ENCODE data around the gene HSPA1B. TPM values are rescaled to one million over a fixed set of nuclear protein-coding genes. Genes with fewer than 3 reads are reported as not detected.
"Not testable (repeated sequence)": the region's sequence is repeated elsewhere in the genome, so short reads cannot be mapped to it uniquely, and the experiment has no call there.

HSPA1B gene
- total RNA-seq, 1 donor from 2014 or later: 83.9 TPM

DNA sequence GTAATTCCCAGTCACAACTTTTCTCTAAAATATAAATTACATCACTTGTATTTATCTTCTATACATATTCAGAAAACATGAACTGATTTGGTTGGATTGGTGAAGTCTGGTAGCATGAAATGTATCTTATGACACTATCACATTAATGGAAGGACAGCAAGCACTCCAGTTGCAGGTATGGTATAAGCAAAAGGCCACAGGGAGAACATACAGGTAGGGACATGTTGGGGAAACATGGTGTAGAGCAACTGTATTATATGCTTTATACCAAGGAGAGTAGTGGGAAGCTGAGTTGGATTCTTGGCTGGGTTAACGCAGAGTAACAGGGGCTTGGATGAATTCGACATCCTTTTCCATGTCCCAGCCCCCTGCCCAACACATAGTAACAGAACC lies 30.5 kb upstream of the HSPA1B start:
- intact Hi-C loops (cut with micrococcal nuclease): loop anchor here (5.0 kb wide), 1 partner anchor 130 kb away; the partner anchor contains the start of genes CSNK2B and LY6G5B

DNA sequence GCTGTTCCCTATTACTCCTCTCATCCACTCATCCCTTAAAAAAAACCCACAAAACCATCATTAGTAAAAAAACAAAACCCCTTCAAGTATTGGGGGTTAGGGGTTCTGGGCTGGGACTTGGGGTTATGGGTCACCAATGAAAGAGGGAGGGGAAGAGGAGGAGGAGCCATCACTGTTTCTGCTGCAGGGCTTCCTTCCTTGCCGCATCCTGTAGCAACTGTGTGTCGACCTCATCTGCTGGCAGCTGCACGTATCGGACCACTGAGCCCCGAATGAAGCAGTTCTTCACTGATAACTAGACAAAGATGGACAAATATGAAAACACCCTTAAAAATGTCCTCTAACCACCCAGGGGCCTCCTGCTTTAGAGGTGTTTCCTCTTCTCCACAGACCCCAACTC lies 29.9 kb upstream of the HSPA1B start:
- intact Hi-C loops (cut with micrococcal nuclease): loop anchor here (5.0 kb wide), 1 partner anchor 130 kb away; the partner anchor contains the start of genes CSNK2B and LY6G5B

DNA sequence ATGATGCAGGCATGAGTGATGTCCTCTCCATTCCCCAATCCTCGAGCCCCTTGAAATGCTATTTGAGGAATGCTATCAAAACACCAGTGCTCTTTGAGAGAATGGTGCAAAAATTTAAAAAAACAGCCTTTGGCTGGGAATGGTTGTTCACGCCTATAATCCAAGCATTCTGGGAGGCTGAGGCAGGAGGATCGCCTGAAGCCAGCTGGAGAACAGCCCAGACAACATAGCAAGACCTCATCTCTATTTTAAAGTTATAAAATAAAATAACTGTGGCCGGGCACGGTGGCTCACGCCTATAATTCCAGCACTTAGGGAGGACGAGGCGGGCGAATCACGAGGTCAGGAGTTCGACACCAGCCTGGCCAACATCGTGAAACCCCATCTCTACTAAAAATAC lies 27.8 kb upstream of the HSPA1B start:
- intact Hi-C loops (cut with micrococcal nuclease): loop anchor here (5.0 kb wide), 1 partner anchor 132 kb away; the partner anchor contains the start of genes CSNK2B and LY6G5B

DNA sequence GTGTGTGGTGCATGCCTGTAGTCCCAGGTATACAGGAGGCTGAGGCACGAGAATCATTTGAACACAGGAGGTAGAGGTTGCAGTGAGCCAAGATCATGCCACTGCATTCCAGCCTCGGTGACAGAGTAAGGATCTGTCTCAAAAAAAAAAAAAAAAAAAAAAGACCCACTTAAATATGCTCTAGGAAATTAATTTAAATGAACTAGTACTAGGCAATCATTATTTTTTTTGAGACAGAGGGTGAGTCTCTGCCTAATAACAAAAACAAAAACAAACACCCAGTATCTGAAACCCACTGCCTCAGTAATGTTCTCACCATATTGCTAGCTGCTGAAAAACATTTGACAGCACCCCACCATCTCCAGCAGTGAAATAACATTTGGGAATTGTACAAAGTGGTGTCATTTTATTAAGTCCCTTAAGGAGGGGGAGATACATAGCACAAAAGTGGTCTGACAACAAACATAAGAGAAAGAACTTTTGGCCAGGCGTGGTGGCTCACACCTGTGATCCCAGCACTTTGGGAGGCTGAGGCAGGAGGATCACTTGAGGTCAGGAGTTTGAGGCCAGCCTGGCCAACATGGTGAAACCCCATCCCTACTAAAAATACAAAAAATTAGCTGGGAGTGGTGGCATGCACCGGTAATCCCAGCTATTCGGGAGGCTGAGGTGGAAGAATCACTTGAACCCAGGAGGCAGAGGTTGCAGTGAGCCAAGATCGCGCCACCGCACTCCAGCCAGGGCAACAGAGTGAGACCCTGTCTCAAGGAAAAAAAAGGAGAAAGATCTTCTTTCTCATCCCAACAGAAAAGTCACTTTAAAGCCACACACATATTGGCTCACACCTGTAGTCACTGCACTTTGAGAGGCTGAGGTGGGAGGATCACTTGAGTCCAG lies 26.3 kb upstream of the HSPA1B start:
- intact Hi-C loops (cut with micrococcal nuclease): not testable (repeated sequence)

DNA sequence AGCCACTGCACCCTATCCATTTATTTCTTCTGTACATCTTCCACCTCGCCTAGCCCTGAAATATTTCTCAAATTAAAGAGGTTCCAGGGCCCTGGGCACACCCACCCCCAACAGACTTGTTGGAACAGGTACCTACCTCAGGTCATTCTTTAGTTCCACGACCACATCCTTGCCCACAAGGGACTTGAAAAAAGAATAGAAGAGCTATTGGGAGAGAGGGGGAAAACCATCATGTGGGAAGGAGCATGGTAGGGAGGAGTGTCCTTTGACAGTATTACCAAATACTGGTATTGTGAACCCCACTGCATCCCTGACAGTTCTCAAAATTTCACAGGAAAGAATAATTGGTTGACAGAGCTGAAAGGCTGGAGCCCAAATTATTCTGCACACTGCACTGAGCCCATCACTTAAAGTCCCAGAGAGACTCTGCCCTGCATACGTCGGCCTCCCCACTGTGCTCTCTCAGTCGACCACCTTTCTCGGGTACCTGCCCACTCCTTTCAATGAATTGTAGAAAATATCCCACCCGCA lies 21.5 kb upstream of the HSPA1B start:
- intact Hi-C loops (cut with micrococcal nuclease): loop anchor here (1.0 kb wide), 2 partner anchors 11 to 21 kb away; partner anchors contain the start of genes HSPA1B and VARS1

DNA sequence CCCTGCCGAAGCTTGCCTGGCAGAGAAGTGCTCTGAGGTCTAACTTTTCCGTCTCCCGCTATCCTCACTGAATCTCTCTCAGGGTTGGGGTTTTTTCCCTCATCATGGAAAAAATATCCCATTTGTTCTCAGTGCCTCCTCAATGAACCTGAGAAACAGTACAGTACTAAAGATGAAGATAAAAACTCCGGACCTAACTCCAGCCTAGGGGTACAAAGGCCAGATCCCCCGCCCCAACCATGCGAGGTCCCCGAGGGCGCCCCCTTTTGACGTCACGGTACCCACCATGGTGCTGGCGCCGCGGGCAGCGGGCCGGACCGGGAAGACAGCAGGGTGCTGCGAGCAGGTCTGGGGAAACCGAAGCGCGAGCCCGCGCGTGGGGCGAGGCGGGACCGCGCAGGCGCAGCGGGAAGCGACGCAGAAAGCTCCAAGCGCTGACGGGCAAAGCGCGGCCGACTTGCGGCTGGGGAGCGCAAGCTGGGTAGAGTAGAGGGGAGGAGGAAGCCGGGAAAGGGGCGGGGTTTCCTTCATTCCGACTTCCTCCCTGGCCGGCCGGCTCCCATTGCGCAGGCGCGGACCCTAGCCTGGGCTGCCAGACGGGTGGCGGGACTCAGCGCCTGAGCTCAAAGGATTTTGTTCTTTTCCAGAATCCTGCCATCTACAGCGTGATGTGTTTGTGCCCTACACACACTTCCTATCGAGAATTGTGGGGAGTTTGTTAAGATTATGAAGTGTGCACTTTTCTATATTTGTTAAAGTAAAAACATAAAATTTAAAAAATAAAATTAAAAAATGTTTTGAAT lies 20.9 kb upstream of the HSPA1B start, which contains the start of gene LSM2:
Gene LSM2, minus strand, starts transcription at position 497 of the 803 bp plus-strand sequence. Its CDS starts 209 bp downstream, at position 288.
- intact Hi-C loops (cut with micrococcal nuclease): loop anchor here (1.0 kb wide), 2 partner anchors 11 to 21 kb away; partner anchors contain the start of genes HSPA1B and VARS1

DNA sequence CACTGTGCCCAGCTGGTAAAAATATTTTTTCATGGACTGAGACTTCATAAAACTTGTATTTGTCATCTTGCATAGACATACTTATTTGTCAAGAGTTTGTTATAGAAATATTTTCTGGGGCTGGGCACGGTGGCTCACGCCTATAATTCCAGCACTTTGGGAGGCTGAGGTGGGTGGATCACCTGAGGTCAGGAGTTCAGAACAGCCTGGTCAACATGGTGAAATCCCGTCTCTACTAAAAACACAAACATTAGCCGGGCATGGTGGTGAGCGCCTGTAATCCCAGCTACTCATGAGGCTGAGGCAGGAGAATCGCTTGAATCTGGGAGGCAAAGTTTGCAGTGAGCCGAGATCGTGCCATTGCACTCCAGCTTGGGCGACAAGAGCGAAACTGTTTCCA lies 18.9 kb upstream of the HSPA1B start:
- intact Hi-C loops (cut with micrococcal nuclease): not testable (repeated sequence)

DNA sequence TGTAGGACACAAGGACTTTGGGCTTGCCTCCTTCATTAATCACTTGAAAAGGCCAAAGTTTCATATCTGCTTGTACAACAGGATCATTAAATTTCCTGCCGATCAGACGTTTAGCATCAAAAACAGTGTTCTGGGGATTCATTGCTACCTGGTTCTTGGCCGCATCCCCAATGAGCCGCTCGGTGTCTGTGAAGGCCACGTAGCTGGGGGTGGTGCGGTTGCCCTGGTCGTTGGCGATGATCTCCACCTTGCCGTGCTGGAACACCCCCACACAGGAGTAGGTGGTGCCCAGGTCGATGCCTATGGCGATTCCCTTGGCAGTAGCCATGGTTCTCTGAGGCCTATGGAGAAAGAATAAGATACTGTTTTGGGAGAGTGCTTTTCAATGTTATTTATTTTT lies 15.9 kb upstream of the HSPA1B start:
- intact Hi-C loops (cut with micrococcal nuclease): no loop called here

DNA sequence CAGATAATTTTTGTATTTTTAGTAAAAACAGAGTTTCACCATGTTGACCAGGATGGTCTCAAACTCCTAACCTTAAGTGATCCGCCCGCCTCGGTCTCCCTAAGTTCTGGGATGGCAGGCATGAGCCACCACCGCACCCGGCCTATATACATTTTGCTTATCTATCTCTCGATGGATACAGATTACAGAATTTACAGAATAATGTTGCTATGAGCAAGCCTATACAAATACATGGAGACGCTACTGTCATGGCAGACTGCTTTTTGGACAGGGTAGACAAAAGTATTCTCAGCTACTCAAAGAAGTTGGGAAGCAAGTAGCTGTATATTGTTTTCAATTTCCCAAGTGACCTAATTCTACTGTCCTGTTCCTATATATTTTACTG lies 14.1 kb upstream of the HSPA1B start:
- intact Hi-C loops (cut with micrococcal nuclease): no loop called here

DNA sequence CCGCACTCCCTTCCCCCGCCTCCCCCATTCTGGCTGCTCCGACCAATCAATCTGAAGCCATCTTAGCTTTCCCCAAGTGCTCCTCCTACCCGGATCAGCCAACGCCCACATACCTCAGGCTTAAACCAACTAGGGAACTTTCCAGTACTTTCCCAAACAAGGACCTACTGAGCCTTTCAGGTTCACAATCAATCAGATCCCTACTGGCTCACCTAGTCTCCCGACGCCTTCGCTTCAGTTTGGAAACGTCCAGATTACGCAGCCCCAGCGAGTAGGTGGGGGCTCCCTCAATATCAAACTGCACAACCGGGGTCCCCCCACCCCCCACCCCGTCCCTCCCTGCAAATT lies 12.9 kb upstream of the HSPA1B start:
- intact Hi-C loops (cut with micrococcal nuclease): loop anchor here (2.0 kb wide), 1 partner anchor 76 kb away; no protein-coding TSS in a partner anchor

DNA sequence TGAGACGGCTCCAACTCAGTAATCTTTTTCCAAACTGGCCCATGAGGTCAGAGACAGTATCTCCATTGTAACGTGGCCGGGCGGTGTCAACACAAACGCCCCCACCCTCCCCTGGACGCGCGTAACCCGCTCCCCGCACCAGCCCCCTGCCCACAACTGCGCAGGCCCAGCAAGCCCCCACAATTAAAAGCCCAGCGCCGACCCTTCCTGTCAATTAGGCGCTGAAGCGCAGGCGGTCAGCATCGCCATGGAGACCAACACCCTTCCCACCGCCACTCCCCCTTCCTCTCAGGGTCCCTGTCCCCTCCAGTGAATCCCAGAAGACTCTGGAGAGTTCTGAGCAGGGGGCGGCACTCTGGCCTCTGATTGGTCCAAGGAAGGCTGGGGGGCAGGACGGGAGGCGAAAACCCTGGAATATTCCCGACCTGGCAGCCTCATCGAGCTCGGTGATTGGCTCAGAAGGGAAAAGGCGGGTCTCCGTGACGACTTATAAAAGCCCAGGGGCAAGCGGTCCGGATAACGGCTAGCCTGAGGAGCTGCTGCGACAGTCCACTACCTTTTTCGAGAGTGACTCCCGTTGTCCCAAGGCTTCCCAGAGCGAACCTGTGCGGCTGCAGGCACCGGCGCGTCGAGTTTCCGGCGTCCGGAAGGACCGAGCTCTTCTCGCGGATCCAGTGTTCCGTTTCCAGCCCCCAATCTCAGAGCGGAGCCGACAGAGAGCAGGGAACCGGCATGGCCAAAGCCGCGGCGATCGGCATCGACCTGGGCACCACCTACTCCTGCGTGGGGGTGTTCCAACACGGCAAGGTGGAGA lies 12.3 kb upstream of the HSPA1B start, which contains the start of the genes HSPA1A and HSPA1L:
Gene HSPA1A, plus strand, starts transcription at position 519 of the 814 bp plus-strand sequence. Its CDS starts 214 bp downstream, at position 733.
Gene HSPA1L, minus strand, starts transcription at position 259 of the 814 bp plus-strand sequence. CDS start 3,311 bp downstream, outside the sequence.
- intact Hi-C loops (cut with micrococcal nuclease): loop anchor here (2.0 kb wide), 1 partner anchor 76 kb away; no protein-coding TSS in a partner anchor

DNA sequence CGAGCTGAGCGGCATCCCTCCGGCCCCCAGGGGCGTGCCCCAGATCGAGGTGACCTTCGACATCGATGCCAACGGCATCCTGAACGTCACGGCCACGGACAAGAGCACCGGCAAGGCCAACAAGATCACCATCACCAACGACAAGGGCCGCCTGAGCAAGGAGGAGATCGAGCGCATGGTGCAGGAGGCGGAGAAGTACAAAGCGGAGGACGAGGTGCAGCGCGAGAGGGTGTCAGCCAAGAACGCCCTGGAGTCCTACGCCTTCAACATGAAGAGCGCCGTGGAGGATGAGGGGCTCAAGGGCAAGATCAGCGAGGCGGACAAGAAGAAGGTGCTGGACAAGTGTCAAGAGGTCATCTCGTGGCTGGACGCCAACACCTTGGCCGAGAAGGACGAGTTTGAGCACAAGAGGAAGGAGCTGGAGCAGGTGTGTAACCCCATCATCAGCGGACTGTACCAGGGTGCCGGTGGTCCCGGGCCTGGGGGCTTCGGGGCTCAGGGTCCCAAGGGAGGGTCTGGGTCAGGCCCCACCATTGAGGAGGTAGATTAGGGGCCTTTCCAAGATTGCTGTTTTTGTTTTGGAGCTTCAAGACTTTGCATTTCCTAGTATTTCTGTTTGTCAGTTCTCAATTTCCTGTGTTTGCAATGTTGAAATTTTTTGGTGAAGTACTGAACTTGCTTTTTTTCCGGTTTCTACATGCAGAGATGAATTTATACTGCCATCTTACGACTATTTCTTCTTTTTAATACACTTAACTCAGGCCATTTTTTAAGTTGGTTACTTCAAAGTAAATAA lies 10.2 kb upstream of the HSPA1B start:
- intact Hi-C loops (cut with micrococcal nuclease): not testable (repeated sequence)

DNA sequence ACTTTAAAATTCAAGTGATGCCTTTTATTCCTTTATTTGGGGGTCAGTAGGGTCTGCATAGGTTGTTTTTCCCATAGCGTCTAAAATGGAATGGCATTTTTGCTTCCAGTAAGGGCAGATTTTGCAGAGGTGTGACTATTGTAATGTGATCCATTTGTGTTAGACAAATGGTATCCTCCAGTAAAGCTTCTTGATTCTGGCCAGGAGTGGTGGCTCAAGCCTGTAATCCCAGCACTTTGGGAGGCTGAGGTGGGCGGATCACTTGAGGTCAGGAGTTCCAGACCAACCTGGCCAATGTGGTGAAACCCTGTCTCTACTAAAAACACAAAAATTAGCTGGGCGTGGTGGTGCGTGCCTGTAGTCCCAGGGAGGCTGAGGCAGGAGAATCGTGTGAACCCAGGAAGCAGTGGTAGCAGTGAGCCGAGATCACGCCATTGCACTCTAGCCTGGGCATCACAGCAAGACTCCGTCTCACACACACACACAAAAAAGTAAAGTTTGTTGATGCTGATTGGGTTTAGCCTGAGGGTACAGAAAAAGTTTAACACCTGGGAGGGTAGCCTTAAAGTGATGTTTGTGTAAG lies 9.5 kb upstream of the HSPA1B start:
- intact Hi-C loops (cut with micrococcal nuclease): not testable (repeated sequence)

DNA sequence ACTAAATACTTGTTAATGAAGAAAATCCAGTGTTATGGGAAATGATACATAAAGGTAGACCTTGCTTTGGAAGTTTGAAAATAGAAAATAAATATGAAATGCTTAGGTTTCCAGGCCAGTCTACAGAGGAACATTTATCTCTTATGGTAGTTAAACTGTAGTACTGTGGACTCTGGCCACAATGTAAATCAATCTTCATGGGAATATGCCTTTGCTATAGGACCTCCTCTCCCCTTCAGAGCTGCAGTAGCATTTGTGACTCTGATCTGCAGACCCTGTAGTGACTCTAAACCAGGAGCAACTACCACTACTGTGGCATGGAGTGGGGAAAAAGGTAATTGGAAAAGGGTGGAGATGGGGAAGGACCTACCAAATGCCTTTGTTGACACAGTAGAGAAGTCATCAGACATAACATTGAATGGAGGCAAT lies 7.7 kb upstream of the HSPA1B start:
- intact Hi-C loops (cut with micrococcal nuclease): no loop called here

DNA sequence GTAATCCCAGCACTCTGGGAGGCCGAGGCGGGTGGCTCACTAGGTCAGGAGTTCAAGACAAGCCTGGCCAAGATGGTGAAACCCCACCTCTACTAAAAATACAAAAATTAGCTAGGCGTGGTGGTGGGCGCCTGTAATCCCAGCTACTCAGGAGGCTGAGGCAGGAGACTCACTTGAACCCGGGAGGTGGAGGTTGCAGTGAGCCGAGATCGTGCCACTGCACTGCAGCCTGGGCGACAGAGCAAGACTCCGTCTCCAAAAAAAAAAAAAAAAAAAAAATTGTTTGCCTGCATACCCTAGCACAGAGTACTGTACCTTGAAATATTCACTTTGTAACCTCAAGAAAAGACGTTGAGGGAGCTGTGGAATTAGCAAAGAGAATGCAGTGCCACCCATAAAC lies 7.1 kb upstream of the HSPA1B start:
- intact Hi-C loops (cut with micrococcal nuclease): not testable (repeated sequence)

DNA sequence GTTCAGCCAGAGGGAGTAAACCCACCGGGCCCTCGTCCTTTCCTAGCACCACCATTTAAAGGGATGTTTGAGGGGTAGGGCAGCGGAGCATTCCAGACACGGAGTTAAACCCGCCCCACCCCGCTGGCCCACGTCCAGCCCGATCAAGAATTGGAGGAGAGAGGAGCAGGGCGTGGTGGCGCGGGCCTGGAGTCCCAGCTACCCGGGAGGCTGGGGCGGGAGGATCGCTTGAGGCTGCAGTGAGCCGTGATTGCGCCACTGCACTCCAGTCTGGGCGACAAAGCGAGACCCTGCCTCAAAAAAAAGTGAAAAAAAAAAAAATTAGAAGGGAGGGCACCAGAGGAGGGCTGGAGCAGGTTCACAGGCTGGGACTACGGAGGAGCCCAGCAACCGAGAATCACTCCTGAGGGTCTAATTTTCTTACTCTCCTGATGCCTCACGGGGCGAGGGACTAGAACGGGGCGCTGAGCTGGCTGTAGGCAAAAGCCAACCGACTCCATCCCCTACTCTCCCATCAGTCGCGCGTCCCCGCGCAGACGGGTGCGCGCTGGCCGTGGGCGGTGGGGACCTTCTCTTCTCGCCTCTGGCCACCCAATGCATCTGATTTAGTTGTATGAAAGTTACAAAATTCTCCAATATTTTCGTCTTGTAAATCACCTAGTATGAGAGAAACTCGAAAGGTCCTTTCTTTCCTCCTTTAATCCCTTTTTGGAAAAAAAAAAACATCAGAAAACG lies 6.1 kb upstream of the HSPA1B start:
- intact Hi-C loops (cut with micrococcal nuclease): no loop called here

DNA sequence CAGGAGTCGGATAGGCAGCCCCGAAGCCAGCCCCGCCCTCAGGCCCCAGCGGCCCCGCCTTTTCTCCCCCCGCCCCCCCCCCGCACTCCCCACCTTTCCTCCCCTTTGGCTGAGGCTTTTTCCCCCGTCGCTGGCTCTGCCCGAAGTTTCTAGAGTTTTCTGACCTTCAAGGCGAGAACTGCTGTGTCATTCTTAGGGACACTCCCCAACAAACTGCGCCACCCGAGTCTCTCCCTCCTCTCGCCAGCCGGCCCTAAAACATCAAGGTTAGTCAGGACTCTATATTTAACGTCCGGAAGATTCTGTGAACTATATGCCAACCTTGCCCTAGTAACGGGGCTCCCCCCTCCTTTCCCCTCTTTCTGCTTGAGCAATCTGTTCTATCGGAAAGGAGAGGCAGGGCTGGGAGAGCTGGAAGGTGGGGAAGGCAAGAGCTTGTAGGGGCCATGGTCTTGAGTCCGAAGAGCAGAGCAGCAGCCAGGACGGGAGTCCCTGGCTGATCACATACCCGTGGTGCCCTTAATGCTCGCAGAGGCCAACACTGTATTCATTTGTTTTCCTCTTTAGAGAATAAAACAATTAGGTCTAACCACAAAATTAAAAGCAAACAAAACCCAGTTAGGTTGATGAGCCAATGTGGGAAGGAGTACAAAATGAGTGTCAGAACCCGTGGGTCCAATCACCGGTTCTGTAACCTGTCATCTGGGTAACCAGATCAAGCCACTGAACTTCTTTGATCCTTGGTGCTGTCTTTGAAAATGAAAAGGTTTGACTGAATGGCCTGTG lies 5.3 kb upstream of the HSPA1B start:
- intact Hi-C loops (cut with micrococcal nuclease): no loop called here

Measured in T-helper 2 cell treated with Interferon-gamma antibody and Interleukin-4, amounts not matched to agents 100 ng/mL and 5 ng/mL, for 36 hours (primary cell).